ENCODE results near the gene AGBL5.
A peak's percentile ranks its signal among the peaks of the same experiment; 100 is the strongest.

The AGBL5 gene

DNA sequence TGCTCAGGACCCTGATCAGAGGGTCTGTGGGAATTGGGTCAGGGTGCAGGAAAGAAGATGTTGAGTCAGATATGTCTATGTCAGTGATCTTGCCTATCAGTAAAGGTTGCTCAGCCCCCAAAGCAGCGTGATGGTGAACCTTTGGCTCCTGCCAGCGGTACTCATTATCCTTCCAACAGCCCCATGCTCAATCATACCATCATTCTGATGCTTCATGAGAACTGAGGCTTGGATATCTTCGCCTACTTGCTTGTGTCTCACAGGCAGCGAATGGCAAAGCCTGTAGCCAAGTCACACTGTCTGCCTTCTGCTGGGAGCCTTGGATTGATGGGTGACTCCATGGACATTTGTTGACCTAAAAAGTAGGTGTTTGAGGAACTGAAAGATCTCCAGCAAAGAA lies 37.7 kb upstream of the AGBL5 start:
- no peak overlapping the region for H3K4me2 ChIP-seq (ENCODE audit: insufficient read depth, low read length)
- no peak for ATAC-seq (ENCODE audit: insufficient read depth, low read depth)
- H2AFZ ChIP-seq (ENCODE audit: low read depth, low read length), result no peak overlapping the region
- no peaks in the 10 kb centered on the region for H3K36me3 ChIP-seq (ENCODE audit: insufficient read depth, low read length)
- H3K9ac ChIP-seq (ENCODE audit: low read depth, low read length), result no peak overlapping the region
- TF ChIP-seq, protein P1, sequence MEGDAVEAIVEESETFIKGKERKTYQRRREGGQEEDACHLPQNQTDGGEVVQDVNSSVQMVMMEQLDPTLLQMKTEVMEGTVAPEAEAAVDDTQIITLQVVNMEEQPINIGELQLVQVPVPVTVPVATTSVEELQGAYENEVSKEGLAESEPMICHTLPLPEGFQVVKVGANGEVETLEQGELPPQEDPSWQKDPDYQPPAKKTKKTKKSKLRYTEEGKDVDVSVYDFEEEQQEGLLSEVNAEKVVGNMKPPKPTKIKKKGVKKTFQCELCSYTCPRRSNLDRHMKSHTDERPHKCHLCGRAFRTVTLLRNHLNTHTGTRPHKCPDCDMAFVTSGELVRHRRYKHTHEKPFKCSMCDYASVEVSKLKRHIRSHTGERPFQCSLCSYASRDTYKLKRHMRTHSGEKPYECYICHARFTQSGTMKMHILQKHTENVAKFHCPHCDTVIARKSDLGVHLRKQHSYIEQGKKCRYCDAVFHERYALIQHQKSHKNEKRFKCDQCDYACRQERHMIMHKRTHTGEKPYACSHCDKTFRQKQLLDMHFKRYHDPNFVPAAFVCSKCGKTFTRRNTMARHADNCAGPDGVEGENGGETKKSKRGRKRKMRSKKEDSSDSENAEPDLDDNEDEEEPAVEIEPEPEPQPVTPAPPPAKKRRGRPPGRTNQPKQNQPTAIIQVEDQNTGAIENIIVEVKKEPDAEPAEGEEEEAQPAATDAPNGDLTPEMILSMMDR (IDR thresholded peaks at IDR 0.05; ENCODE audit: borderline replicate concordance, extremely low read depth, low read length, poor library complexity, severe bottlenecking), result no peak
- no peak for TF ChIP-seq EZH2 (IDR thresholded peaks at IDR 0.05; ENCODE audit: borderline replicate concordance, low read depth, low read length, severe bottlenecking)
- peaks cover 5% of the 10 kb centered on the region for H3K27me3 ChIP-seq (ENCODE audit: insufficient read depth, low read length, poor library complexity)
- H3K79me2 ChIP-seq (ENCODE audit: insufficient read depth, low read length), result no peaks in the 10 kb centered on the region
- no peak overlapping the region for H3K4me3 ChIP-seq (ENCODE audit: low read depth in 1 of 2, low read length in 2 of 2)
- H4K20me1 ChIP-seq (ENCODE audit: insufficient read depth, low read length), result no peaks in the 10 kb centered on the region
- H3K27ac ChIP-seq (ENCODE audit: low read length), result no peak overlapping the region
- DNase-seq, result no peak
- H3K4me1 ChIP-seq (ENCODE audit: insufficient read depth, low read length), result peaks cover 16% of the 10 kb centered on the region
- no peaks in the 10 kb centered on the region for H3K9me3 ChIP-seq (ENCODE audit: insufficient read depth, low read length, severe bottlenecking)

DNA sequence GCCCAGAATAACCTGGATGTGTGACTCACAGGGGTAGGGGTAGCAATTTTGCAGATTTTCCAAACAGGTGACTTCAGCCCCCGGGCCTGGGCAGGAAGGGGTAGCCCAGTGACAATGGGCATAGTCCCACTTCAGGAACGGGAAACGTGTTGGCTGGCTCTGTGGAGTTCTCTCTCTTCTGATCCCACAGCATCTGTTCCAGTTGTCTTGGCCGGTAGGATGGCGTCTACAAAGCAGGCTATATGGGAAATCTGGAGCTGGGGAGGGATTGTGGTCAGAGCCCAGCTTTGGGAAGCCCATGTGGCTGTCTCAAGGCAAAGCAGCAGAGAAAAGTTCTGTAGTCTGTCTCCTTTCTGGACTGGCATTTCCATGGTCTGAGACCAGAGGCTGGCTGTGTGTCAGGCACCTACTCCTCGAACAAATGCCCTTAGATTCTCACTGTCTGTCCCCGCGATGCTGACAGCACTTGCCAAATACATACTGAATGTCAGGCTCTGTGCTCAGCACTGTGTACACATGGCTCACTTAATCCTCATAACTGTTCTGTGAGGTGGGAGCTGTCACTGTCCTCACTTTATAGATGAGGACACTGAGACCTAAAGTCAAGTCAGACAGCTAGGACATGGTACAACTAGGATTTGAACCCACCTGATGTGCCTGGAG lies 36.6 kb upstream of the AGBL5 start:
- Histone ChIP-seq H3K36me3 (ENCODE audit: insufficient read depth, low read length) (no peaks in the 10 kb centered on the region), H3K9ac (ENCODE audit: low read depth, low read length) (no peak overlapping the region), H4K20me1 (ENCODE audit: insufficient read depth, low read length) (no peaks in the 10 kb centered on the region), H3K27me3 (ENCODE audit: insufficient read depth, low read length, poor library complexity) (peaks cover 5% of the 10 kb centered on the region), H3K4me2 (ENCODE audit: insufficient read depth, low read length) (no peak overlapping the region), H3K79me2 (ENCODE audit: insufficient read depth, low read length) (no peaks in the 10 kb centered on the region), H3K4me1 (ENCODE audit: insufficient read depth, low read length) (peaks cover 15% of the 10 kb centered on the region), H3K27ac (ENCODE audit: low read length) (no peak overlapping the region), H3K9me3 (ENCODE audit: insufficient read depth, low read length, severe bottlenecking) (no peaks in the 10 kb centered on the region), H2AFZ (ENCODE audit: low read depth, low read length) (no peak overlapping the region), H3K4me3 (ENCODE audit: low read depth in 1 of 2, low read length in 2 of 2) (no peak overlapping the region)
- no peak for ATAC-seq (ENCODE audit: insufficient read depth, low read depth)
- DNase-seq, result no peak
- TF ChIP-seq, protein P1 (IDR thresholded peaks at IDR 0.05; ENCODE audit: borderline replicate concordance, extremely low read depth, low read length, poor library complexity, severe bottlenecking), result no peak
- TF ChIP-seq EZH2 (IDR thresholded peaks at IDR 0.05; ENCODE audit: borderline replicate concordance, low read depth, low read length, severe bottlenecking), result no peak

DNA sequence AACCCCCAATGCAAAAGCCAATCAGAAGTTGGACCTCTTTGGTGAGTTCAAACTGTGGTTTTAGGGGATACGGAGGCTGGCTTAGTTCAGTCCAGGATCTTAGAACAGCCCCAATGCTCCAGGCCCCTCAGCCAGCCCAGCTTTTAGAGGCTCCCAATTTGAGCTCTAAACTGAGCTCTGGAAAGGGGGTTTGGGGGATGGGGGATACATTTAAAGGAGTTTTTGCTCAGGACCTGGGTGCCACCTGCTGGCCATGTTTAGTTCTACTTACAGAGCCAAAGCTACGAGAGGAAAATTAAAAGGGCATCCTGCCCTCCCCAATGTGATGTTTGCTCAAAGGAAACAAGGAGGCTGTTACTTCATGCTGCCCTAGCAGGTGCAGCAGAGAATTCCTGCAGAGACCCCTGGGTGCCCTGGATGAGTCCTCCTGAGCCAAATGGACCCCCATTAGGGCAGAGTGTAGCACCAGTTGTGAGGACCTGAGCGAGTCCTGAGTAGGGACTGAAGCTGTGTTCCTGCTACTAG lies 34.6 kb upstream of the AGBL5 start:
- Histone ChIP-seq H3K4me1 (ENCODE audit: insufficient read depth, low read length) (peaks cover 5% of the 10 kb centered on the region), H3K9me3 (ENCODE audit: insufficient read depth, low read length, severe bottlenecking) (no peaks in the 10 kb centered on the region), H3K36me3 (ENCODE audit: insufficient read depth, low read length) (no peaks in the 10 kb centered on the region), H3K9ac (ENCODE audit: low read depth, low read length) (no peak overlapping the region), H3K4me3 (ENCODE audit: low read depth in 1 of 2, low read length in 2 of 2) (no peak overlapping the region), H4K20me1 (ENCODE audit: insufficient read depth, low read length) (no peaks in the 10 kb centered on the region), H3K79me2 (ENCODE audit: insufficient read depth, low read length) (no peaks in the 10 kb centered on the region), H3K27ac (ENCODE audit: low read length) (no peak overlapping the region), H3K4me2 (ENCODE audit: insufficient read depth, low read length) (no peak overlapping the region), H2AFZ (ENCODE audit: low read depth, low read length) (no peak overlapping the region), H3K27me3 (ENCODE audit: insufficient read depth, low read length, poor library complexity) (peaks cover 5% of the 10 kb centered on the region)
- no peak for TF ChIP-seq EZH2 (IDR thresholded peaks at IDR 0.05; ENCODE audit: borderline replicate concordance, low read depth, low read length, severe bottlenecking)
- TF ChIP-seq, protein P1 (IDR thresholded peaks at IDR 0.05; ENCODE audit: borderline replicate concordance, extremely low read depth, low read length, poor library complexity, severe bottlenecking), result peak; percentile 77
- DNase-seq, result peak; percentile 66
- ATAC-seq (ENCODE audit: insufficient read depth, low read depth), result peak; percentile 85

Measured in DND-41 (cell line).